T follicular helper cell (primary cell): ENCODE results near the gene HOXA7.

Experiments
- DNase-seq: peaks from one replicate; pipeline ENCODE4 v3.0.0-alpha.2; 2020; ENCODE audit warnings: low read depth

The HOXA7 gene

DNA sequence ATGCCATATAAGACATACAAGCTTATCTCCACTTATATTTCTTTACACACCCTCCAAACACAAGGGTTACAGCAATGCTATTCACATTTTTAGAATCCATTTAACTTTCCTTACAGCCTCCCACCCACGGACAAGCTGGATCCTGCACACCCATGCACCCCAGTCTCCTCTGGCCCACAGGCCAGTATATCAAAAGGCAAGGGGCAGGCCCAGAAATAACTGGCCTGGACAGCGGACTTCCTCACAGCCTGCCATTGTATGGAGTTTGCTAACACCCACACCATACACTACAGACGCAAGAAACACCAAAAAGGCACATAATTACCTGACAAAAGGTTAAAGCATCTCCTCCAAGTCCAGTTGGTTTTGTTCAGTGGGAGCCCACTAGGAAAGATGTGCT is 37.9 kb downstream of the HOXA7 start:
- no peak for DNase-seq

DNA sequence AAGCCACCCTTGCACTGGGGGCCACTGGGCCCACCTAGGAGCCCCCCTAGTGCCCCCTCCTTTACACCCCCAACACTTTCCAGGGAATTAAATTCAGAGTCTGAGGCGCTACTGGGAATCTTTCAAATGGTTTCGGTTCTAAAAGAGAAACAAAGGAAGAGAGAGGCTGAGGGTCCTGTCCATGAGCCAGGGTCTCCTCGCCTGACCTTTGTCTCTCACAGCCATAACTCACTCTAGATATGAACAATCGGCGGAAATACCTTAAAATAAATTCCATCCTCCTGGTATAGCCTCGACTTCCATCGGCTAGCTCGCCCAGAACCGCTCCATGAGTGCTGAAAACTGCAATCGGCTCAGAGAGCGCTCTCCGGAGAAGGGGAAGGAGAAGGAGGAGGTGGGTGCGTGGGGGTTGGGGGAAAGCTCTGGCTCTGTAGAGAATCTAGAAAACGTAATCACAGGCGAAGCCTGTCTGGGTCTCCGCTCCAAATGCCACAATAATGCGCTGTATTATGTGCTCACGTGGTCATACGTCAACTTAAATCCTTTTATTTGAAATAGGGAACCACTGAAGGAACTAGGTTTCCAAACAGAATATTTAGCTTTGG is 38.5 kb downstream of the HOXA7 start:
- no peak for DNase-seq

DNA sequence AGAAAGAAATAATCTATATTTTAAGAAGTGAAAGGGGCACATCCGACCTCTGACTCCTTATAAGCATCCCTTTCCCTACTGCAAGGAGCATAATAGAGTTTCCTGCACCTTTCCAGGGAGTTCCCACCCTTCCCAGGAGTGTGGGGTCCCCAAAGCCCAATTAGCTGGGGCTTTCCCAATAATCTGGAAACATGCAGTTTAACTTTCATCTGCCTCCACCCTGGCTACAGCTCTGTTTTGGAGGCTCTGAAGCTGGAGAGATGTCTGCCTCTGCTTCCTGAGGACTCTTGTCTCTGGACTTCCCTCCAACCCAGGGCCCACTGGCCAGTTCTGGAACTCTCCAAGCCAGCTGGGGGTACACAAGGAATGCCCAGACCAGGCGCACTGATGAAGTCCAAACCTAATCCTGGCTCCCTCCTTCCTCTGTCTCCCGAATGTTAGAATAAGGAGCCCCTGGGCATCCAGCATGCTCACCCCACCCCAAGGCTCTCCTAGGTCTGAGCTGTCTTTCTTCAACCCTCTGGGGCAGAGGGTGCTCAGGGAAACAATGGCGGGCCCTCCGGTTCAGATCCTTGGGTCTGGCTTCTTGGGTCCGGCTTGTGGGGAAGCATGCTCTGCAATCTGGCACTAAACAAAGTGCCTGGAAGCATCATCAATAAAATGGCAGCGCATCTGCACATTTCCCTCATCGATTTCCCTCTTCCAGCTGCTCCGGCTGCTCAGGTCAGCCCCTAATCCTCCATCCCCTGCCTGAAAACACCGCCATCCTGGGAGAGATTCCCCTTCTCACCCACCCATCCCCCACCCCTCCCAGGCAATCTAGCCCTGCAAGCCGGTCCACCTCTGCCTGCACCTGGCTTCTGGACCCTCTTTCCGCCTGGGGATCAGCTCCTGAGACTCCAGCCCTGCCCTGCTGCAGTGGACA is 39.3 kb downstream of the HOXA7 start:
- DNase-seq, result no peak

DNA sequence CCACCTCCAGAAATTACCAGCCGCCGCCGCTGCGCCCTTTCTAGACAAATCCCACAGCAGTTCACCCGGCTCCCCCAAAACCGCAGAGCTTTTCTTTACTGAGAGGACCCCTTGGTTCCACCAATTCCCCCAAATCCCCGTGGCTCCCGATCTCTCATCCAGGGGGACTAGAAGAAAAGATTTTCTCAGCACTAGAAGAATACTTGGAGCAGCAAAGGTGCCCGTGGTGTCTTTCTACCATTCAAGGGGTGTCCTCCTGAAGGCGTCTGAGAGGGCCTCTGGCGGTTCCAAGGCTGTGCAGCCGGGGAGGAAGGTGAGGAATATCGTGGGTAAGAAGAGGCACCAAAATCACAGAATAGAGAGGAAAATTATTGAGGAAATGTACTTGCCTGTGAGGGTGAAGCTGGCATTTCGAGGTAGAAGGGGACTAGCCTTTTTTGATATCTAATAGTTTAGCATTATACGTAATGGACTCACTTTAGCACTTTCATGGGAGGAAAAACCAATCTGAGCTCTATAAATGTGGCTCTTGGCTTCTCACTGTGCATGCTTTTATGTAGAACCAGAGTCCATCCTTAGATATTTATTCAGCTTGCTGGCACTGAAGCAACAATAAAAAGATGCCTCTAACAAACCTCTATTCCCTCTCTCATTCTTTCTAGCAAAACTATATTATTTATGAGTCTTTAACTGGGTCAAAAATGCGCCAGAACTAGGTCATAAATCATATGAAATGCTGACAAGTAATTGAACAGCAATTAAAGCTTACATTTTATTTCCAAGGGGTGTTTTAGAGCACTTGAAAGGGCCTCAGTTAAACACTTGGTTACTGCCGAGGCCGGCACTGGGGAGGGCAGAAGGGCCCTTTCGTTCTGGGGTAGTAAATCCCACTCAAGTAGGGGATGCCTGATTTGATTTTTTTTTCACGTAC is 40.2 kb downstream of the HOXA7 start:
- DNase-seq, result no peak

DNA sequence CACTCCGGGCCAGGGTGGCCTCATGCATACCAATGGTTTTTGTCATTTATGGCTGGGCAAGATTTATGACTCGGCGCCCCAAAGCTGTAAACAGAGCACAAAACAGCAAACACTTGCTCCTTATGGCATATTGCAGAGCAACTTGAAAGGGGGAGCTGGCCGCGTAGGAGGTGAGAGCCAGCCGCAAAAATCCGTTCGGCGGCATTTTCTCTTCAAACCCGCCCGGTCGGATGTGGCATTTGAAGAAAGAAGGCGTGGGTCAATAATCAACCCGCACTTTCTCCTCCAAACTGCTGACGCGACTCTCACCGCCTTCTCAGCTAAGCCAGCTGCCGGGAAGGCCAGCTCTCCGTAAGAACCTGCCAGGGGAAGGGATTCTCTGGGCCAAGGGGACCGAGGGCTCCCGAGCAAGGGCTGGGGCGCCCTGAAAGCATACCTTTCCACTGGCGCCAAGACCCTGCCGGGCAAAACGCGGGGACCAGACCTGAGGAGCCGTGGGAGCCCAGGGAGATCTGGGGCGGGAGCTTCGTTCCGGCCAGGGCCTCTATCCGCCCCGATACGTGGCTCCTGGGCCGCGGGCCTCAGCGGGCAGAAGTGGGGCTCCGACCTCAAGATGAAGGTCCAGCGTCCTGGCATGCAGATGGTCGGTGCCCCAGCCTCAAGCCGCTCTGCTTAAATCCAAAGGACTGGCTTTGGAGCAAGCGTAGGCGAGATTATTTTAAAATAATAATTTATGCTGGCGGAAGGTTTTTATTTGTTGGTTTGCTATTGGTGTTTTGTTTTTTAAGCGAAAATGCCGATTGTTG is 41.1 kb downstream of the HOXA7 start:
- no peak for DNase-seq

DNA sequence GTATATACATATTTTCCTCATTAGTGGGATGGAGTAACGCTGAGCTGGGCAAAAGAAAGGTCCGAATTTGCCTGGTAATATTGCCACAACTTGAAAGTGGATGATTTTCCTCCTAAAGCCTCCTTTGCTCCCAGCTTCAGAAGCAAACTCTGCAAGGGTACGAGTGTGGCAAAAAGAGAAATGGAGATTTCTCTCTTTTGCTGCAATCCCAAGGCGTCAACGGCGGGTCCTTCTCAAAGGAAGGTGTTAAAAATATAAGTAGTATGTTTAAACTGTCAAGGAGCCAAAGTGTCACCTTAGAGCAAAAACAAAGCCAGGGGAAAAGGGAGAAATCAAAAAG is 41.6 kb downstream of the HOXA7 start:
- no peak for DNase-seq

DNA sequence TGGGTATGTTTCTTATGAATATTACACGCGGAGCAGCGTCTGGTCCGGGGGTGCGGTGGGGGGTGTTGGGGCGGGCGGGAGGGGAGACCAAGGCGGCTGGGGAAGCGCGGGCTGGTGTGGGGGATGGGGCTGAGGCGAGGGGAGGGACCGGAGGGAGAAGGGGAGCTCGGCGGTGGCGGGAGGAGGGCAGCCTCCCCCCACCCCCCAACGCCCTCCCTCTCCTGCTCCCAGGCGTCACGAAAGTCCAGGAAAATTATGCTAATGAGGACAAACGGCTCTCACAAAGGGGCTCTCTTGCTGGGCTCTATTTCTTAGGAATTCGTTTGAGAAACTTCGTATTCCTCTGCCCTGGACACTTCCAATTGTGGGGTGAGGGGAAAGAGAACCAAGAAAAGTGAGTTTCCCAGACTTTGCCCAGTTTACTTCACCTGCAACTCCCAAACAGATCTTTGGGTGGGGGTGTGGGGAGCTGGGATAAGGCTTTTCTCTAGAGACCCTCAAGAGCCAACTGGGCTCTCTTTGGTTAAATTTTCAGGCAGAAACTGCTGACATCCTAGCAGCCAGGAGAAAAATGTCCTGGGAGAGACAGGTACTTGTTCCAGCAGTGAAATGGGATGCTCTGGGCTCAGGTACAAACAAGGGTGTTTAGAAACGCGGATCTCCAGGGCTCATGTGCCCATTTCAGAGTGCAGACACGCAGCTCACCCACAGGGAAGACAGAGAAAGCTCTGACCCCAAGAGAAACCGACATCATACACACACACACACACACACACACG is 42.3 kb downstream of the HOXA7 start:
- DNase-seq, result no peak

DNA sequence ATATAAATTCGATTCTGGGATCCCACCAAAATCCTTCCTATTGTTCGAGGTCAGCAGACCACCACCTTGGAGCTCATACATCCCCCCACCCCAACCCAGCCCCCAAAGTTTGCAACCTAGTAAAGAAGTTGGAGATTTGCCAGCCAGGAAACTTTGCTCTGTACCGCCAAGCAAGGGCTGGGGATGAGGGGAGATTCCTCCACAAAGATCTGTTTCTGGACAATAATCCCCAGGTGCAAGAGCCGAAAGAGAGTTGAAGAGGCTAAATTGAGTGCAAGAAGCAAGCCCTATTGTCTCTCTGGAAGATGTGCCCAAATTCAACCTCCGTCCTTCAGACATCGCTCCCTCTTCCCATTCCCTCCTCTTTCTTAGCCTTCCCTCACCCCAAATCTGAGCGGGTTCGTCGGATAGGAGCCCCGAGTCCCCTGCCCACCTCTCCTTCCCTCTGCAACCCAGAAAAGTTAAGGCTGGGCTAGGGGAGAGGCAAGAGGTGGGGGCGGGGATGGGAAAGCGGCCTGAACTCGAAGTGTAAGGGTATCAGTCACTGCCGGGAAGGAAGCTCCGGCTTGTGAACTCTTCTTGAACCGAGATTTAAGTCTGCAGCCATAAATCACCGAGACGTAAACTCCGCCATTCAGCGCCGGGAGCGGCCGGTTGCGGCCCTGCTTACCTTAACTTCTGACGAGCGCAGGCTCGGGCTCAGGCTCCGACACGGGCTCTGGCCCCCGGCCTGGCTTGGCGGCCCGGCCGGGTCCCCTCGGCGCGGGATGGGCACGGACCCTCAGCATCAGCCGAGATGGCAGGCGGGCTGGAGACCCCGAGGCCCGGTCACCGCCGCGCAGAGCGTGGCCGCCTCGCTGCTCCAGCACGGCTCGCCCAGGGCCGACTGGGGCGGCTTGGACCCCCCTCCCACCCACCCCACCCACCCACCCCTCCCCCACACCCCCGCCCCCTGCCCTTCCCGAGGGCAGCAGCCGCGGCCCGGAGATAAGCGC is 43.2 kb downstream of the HOXA7 start:
- no peak for DNase-seq

DNA sequence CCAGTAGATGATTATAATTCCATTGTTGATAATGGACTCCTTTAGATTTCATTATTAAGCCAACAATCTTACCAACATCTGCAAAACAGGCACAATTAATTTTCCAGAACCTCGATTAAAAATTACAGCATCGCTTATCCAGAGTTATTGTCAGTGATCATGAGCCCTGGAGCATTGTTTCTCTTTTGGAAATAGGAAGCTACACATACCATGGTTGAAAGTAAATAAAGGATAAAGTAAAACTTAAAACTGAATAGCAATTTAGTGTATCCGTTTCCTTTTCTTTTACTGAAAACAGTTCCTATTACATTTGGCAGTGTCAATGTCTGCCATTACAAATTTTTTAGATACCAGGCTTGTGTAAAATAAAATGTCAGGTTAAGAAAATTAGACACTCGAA is 44.1 kb downstream of the HOXA7 start:
- no peak for DNase-seq

DNA sequence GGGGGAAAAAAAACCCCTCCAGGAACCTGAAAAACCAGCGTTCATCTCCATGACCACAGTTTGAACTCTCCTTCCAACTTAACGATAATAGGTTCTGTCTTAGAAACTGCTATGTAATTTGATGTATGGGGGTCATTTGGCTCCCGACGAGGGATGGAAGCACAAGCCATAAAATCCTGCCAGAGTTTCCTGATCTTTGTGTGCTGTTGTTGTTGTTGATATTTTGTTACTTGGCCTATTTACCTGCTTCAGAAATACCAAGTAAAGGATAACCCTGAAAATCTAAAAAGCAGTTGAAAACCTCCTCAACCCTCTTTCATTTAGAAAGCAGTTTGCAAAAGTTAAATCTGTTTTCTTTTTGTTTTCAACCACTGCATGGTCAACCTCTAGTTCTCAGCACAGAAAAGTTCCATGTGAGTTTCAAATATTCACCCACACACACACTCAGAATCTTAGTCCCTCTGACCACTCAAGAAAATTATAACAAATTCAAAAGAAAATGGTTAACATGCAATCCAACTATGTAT is 44.7 kb downstream of the HOXA7 start:
- no peak for DNase-seq

DNA sequence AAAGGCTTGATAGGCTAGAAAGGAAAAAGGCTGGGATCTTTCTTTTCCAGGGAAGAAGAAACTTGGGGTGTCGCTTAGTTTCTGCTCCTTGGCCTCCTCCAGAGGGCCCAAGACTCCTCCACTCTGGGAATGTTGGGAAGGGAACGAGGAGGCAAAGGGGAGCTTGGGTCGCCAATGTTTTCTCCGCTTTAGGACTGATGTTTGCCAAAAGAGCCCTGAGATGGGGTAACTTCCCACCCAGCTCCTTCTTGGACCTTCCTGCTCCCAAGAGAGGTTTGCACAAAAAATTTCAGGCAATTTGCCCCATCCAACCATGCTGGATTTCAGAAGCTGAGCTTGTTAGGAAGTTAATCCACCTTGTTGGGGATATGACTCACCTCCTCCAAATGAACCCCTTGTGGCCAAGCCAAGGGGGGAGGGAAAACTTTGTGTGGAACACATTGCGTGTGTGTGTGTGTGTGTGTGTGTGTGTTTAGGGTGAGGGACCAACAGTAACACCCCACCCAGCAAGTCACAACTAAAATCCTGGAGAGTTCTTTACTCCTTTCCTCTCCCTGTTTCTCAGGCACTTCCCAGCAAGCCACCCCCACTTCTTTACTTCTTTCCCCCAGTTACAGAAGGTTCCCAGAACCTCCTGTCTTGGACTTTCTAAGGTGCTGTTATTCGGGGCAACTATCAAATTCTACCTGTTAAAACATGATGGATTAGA is 45.3 kb downstream of the HOXA7 start:
- no peak for DNase-seq

DNA sequence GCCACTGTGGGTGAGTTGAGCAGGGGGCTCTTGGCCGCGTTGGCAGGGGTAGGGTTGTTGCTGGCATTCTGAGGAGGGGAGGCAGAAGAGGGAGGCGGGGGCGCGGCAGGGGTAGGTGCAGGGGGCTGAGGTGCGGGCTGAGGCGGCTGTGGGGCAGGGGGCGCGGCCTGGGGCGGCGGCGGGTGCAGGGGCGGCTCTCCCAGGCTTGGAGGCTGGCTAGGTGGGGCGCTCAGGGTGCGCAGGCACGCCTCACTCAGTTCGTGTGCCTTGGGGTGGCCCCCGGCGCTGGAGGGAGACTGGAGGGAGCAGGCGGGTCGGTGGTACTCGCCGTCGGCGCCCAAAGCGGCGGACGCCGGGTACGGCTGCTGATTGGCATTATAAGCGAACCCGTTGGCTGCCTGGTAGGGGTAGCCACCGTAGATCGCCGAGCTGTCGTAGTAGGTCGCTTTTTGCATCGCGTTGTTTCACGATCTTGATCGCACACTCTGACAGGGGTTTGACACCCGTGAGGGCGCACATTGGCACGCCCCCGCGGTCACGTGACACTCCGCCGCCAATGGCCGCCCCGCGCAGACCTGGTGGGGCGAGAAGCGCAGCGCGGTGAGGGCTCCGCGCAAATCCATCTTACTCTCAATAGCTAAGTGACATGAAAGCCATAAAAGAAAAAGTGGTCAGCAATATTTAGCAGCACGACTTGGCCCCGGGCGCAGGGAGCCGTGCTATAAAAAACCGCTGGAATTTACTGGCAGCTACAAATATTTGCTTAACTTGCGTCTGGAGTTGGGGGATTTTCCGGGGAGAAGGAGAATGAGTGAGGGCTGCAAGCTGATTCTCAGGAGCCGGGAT is 46.1 kb downstream of the HOXA7 start:
- DNase-seq, result no peak

DNA sequence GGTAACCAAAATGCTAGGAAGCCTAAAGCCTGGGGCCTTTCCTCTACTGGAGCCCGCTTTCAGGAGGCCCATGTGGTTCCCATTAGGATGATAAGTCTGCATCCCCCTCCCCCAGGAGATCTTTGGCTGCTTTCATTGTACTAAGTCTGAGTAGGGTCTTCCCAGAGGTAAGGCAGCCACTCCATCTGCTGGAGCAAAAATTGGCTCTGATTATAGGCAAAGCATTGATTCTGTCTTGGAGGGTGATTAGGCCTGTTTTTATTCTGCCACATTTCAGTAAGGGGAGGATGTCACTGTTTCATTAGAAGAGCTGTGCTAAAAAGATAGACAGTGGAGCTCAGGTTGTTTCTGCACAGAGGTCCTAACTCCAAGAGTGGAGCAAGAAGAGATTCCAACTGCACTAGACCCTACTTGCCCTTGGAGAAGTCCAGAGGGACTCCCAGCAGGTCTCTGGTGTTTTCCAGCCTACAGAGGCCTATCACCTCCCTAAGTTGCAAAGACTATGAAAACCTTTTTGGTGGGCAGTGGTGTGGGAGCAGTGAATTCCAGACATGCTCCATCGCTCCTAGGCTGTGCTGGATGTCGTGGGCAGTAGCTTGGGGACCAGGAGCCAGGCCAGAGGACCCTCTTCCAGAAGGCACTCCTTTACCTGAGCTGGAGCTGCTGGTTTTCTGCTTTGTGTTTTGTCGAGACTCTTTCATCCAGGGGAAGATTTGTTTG is 46.8 kb downstream of the HOXA7 start:
- DNase-seq, result no peak

DNA sequence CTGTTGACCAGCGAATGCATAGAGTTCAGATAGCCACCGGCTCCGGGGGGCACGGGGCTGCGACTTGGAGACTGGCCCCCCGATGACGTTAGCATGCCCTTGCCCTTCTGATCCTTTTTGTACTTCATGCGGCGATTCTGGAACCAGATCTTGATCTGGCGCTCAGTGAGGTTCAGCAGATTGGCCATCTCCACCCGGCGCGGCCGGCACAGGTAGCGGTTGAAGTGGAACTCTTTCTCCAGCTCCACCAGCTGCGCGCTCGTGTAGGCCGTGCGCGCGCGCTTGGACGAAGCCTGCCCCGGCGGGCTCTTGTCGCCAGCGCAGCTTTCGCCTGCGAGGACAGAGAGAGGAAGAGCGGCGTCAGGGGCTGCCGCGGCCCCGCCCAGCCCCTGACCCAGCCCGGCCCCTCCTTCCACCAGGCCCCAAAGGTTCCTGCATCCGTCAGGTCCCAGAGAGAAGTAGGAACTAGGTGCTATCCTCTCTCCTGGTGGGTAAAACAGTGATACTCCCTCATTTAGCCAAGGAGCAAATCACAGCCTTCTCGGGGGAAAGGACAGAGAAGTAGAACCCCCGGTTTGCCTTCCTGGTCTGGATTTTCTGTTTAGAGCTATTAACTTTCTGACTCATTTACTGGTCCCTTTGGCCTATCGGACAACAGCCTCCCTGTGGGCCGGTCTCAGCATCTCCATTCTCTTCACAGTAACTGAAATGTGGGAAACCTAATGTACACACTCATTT is 47.9 kb downstream of the HOXA7 start:
- DNase-seq, result no peak

DNA sequence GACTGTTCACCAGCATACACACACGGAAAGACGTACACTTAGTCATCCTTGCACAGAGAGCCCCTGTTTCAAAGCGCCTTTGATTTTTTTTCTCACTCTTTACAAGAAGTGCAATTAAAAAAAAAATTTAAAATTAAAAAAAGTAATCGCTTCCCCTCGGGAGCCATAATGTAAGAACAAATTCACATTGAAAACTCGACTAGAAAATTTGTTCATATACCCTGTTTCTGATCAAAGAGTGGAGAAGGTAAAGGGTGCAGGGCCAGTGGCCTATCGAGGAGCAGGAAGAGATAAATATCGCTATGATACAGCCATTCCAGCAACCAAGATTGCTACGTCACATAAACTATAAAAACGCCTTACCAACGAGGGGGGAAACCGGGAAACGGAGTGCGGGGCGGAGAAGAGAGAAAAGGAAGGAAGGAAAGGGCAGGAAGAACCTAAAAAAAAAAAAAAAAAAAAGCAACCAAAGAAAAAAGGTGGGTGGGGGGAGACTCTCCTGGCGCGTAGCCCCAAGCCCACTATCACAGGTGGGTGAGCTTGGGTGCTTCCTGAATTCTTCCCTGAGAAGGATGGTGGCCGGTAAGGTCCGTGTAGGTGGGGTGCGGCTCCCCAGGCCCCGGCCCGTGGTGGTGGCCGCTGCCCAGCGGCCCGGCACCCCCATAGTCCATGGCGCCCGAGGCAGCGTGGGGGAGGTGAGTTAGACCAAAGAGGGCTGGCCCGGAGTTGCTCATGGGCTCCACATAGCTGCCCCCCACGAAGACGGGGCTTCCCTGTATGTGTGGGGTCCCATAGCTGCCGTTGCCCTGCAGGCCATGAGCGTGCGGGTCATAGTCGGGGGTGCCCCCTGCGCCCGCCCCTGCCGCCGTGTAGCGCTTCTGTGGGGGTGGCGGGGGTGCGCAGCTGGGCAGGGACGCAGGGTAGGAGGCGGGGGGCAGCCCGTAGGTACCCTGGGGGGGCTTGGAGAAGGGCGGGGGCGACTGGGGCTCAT is 48.8 kb downstream of the HOXA7 start:
- DNase-seq, result no peak
